Choroid plexus epithelial cell (primary cell): ENCODE data around the gene FMN1.

Experiments
- DNase-seq: peaks from one replicate; pipeline ENCODE4 v3.0.0-alpha.2; 2010; ENCODE audit warnings: low read depth
- H3K4me3 ChIP-seq: 2 replicates; pipeline ENCODE4 v1.5.1; 2011; ENCODE audit warnings: low read depth, mild to moderate bottlenecking, control low read depth, low read length, moderate library complexity
- CTCF ChIP-seq: conservative IDR thresholded peaks from 2 replicates; pipeline ENCODE4 v1.5.1; 2011; ENCODE audit warnings: low read depth, mild to moderate bottlenecking, control low read depth, inconsistent platforms, low read length, moderate library complexity

FMN1 gene

DNA sequence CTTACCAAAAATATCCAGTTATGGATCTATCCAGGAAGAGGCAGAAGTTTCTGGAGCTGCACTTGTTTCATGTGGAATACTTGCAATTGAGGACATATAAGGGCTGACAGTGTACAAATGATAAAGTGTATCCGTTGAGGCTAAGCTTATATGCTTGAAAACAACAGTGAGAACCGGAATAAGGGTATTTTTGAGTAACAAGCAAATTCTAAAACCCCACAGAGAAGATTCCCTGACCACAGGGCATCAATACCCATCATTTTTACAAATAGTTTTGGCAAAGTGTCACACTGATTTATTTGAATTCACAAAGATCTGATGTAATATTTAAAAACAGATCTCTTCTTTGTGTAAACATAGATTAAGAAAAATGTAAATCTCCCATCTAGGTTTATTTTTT, 208.4 kb downstream of the FMN1 start:
- TF ChIP-seq CTCF, result no peak
- no peak for DNase-seq
- no peak overlapping the region for H3K4me3 ChIP-seq

DNA sequence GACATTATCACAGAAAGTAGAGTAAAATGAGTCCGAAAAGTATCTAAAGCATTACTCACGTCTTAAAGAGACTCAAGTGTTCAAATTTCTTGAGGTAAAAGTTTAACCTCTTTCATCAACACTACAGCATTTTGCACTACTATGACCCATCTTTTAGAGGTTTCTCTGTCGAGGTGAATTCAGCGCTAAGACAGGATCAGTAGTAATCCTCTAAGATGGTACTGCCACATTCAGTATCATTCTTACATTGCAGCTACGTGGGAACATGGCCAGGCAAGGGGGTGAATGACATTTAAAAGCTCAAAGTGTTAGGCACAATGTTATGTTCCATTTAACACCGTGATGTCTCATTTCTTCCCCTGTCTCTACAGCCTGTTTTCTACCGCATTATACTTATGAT, 210.8 kb downstream of the FMN1 start:
- no peak overlapping the region for H3K4me3 ChIP-seq
- no peak for TF ChIP-seq CTCF
- DNase-seq, result no peak

DNA sequence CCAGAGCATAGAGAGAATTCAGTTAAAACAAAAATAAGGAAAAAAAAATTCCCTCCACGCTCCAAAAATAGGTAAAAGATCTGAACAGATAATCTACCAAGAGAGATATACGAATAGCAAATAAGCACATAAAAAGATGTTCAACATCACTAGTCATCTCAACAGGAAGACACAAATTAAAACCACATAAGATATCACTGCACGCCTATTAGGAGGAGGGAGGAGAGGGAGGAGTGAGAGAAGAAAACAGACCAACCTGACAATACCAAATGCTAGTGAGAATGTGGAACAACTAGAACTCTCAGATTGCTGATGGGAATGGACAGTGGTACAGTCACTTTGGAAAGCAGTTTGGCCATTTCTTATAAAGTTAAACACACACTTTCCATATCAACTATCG, 212.5 kb downstream of the FMN1 start:
- no peak overlapping the region for H3K4me3 ChIP-seq
- no peak for DNase-seq
- no peak for TF ChIP-seq CTCF

DNA sequence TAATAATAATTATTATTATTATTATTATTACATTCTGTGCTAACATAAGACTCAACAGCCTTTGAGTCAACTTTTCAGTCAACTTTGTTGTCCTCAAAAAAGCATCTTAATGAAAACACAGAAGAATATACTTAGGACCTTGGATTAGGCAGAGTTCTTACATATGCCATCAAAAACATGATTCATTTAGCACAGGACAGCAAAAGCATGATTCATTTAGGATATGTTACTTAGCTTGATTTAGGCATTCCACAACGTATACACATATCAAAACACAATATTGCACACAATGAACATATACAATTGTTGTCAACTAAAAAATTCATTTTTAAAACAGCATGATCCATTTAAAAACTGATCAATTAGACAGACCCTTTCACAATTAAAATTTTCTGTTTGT, 213.0 kb downstream of the FMN1 start:
- TF ChIP-seq CTCF, result no peak
- DNase-seq, result no peak

GRCh38 chr15:32979710-32980109, 214.8 kb downstream of the FMN1 start:
- no peak overlapping the region for H3K4me3 ChIP-seq
- DNase-seq, result peak; percentile 55
- no peak for TF ChIP-seq CTCF

More for the DNA sequence above, 213.0 kb downstream of the FMN1 start:
- no peak overlapping the region for H3K4me3 ChIP-seq

DNA sequence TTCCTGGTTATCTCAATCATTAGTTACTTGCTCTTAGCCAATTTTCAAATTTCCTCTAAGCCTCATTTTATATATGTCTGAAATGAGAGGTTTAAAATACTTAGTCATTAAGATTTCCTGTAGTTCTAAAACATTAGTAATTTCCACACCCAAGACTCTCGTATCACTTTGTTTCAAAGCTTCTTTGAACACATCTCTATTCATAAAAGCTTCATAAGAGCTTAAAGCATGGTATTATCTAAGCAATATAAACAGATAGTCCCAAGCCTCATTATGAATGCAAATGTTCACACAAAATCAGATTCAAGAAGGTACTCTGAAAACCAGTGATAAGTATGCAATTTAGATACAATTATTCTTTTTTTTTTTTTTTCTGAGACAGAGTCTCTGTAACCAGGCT, 217.0 kb downstream of the FMN1 start:
- DNase-seq, result no peak
- H3K4me3 ChIP-seq, result no peak overlapping the region
- TF ChIP-seq CTCF, result no peak

DNA sequence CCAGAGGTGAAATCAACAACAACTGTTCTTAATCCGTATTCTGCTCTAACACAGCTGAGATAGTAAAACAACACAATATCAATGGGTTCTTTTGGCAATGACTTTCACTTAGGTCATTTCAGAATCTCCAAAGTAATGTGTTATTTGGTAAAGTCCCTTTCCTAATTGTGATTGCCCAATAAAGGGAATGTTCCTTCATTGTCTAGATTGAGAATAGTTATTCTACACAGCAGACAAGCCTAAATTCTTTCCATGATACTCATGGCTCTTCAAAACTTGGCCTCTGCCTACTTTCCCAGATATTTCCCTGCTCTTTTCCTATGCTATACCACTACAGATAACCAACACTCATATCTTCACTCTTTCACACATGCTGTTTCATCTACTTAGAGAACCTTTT, 219.8 kb downstream of the FMN1 start:
- H3K4me3 ChIP-seq, result no peak overlapping the region
- no peak for TF ChIP-seq CTCF
- DNase-seq, result no peak
